Measurements from ENCODE around the gene MYD88.

- TF ChIP-seq CTCF (conservative IDR thresholded peaks at IDR 0.05 in 1 of 2, IDR thresholded peaks at IDR 0.05 in 1 of 2; ENCODE audit: extremely low read depth in 1 of 2, insufficient read depth in 1 of 2, low read depth in 1 of 2, low read length in 2 of 2), result no peak
- no peak for TF ChIP-seq EZH2 (IDR thresholded peaks at IDR 0.05; ENCODE audit: borderline replicate concordance, low read length)
Measured at GRCh38 chr3:38089163-38089562, 49.3 kb upstream of the MYD88 start.
